Left renal cortex interstitium (tissue), 4 donors: ENCODE data around the gene GPN2. TPM values are rescaled to one million over a fixed set of nuclear protein-coding genes. Genes with fewer than 3 reads are reported as not detected.
"Not testable (repeated sequence)": the region's sequence is repeated elsewhere in the genome, so short reads cannot be mapped to it uniquely, and the experiment has no call there.

Source experiments
- DNase-seq, 4 donors: peaks; one replicate each; pipeline ENCODE4 v3.0.0-alpha.2; 2013; ENCODE audit warnings: low read depth in 4 of 4, low spot score in 2 of 4, missing footprints in 1 of 4
- polyA plus RNA-seq, 4 donors: library from polyadenylated mRNA; unstranded; fragments of 120-200 nt; gene quantifications; one replicate each; pipeline ENCODE4 v1.2.1, GENCODE V29; 2013; ENCODE audit not compliant: insufficient read length in 4 of 4

GPN2 gene
- polyA plus RNA-seq, 4 donors: 28.2 to 35.7 (median 33.7) TPM

DNA sequence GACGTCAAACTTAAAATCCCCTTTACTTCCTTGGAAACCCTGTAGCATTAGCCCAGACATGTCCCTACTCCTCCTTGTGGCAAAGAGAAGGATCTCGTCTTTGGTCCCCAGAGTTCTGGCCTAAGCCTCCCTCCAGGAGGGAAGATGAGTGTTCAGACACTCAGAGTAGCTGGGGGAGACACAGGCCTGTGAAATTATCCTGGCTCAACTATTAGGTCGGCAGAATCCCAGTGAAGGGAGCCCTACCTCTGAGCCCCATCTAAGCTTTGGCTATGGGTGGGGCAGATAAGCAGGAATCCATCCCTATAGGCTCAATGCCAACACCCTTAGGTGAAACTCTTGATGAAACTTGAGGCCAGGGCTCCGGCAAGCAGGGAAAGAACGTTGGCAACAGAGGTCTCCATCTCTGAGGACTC is 28.8 kb downstream of the GPN2 start:
- no peak for DNase-seq

- DNase-seq: no peak
Observed at GRCh38 chr1:26858891-26859640, 31.0 kb downstream of the GPN2 start.

DNA sequence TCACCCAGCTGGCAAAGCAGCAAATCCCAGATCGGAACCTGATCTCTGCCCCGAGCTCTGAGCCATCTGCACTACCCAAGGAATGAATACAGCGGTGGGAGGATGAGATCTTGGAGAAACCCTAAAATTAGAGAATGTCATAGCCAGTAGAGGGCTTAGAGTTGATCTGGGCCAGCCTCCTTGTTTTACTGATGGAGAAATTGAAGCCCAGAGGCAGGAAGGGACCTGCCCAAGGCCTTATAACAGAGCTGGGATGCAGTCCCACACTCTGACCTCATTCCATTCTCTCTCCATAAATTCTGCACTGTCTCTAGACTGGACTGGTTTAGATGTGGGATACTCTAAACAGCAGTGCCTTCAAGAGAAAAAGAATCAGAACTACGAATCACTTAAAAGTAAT is 31.9 kb downstream of the GPN2 start:
- DNase-seq: no peak

DNA sequence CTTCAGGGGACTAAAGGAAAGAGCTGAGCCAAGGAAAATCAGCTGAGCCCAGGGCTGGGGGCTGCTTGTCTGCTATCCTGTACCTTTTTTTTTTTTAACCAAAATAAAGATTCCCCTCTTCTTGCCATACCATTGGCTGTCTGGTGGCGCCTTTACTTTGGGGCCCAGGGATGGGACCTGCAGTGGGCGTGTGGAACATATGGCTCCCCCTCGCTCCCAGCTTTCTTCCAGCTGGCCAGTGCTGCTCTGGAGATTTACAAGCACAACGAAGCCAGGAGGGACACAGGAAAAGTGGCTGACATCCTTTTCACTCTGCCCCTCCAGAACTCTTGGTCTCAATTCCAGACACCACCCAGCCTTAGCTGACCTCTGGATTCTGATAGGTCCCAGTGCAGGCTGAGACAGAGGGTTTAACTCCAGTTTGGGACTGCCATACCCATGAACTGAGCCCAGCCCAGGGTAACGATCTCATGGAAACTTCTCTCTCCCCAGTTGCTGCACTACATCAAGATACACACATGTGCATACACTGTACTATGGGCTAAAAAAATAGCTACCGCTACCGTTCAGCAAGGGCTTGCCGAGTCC is 32.5 kb downstream of the GPN2 start:
- no peak for DNase-seq

GRCh38 chr1:26856604-26857469 is 33.2 kb downstream of the GPN2 start:
- no peak for DNase-seq

- no peak for DNase-seq
Observed at GRCh38 chr1:26856181-26856580, 33.9 kb downstream of the GPN2 start.

DNA sequence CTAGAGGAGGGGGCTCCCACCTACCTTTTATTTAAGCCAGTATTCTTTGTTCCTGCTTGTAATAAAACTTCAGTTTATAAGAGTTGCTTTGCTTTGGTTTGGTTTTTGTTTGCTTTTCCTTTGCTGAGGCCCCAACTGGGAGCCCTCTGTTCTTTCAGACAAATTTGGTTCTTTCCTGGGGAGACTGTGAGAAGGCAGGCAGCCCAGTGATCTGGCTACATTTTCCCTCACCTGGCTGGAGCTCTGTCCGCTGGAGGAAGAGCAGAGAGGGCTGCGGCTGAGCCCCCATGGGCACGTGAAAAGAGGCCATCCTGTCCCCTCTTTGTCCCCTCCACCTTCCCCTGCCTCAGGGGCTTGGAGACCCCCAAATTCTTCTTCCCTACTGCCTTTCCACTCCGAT is 34.4 kb downstream of the GPN2 start:
- no peak for DNase-seq

DNA sequence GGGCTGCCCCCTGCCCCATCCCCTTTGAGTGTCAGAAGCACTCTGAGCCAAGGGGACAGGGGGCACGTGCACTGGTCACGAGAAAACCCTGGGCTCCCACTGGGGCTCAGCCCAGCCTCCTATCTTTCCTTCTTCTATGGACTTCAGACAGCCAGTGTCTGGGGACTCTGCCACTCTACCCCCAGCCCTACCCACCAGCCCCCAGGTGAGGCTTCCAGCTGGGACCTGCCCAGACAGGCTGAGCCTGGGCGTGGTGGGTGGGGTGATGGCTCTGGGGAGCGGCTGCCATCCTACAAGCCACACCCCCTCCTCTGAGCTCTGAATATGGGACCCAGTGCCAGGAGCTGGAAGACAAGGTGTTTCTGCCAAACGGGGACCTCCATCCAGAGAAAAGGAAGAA is 35.2 kb downstream of the GPN2 start:
- no peak for DNase-seq

DNA sequence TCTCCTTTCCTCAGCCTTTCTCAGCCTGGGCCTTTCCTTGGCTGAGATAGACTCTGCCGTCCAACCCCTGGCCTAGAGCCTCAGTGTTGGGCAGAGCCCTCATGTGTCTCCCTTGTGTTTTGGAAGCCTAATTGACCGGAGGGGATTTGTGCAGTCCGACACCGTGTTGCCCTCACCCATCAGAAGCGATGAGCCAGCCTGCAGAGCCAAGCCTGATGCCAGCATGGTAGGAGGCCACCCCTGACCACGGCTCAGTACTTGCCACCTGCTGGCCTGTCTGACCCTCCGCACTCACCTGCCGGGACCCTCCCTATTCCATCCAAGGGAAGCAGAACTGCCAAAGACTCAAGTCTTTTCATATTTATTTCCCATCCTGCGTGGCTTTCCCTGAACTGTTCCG is 36.5 kb downstream of the GPN2 start:
- no peak for DNase-seq

DNA sequence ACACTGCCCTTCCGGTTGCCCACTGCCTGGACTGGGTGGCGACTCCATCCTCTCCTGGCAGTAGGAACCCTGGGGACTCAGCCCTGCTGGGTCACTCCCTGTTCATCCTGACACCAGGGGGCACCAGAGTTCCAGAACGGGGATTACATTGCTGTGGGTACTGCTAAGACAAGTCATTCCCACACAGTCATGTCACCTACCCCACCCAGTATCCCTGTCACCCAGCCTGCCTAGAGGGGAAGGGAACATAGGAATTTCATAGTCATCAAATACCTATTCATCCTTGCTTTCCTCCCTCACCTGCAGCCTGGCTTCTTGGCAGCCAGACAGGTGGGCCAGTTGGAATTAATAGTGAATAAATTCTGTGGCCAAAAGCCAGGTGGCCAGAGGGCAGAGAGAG is 36.9 kb downstream of the GPN2 start:
- peak in 1 of 4 donors; percentile 69 for DNase-seq

DNA sequence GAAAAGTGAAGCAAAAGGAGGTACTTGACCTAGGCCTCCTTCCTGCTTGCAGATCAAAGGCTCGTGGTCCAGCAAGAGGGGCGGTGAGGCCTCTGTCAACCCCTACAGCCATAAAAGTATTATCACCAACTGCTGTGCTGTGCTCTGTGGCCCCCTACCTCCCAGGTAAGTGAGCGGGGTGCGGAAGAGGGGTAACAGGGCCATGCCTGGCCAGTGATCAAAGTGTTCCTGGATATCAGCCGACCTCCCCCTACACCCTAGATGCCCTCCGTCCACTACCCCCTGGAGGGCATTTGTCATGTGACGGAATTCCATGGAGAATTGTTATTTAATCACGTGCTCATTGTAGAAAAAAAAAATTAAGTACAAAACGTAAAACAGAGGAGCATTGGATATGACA is 37.4 kb downstream of the GPN2 start:
- DNase-seq: no peak

GRCh38 chr1:26851106-26851684 is 38.9 kb downstream of the GPN2 start:
- DNase-seq: no peak

DNA sequence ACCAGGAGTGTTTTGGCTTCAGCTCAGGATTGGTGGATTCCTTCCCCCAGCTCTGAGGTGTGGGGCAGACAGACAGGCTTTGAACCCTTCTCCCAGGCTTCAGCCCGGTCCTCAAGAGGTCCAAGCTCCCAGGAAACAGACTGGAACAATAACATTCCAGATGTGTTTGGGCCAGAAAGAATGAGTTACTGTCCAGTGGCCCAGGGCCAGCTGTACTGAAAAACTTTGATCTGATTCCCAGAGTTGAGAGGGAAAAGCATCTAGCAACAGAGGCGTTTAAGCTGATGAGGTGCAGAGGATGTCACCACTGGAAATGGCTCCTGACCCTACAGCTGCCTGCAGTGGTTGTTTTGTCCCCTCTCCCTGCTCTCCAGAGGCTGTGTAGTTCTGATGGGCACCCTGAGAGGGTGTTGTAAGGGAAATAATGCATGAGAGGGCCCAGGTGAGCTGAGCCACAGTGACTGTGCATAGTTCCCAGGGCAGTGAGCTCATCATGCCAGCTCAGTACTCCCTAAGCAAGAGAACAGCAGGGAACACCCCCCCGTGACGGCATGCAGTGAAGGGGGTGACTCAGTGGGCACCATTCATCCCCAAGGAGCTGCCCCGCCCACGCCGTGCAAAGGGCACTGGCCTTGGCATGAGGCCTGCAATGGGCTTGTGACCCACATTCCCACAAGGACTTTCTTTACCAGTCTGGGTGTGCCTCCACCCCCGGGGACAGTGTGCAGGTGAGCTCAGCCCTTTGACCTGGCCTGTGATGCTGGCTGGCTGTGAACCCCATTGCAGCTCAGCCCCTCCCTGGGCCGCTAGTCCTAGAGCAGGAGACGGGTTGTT is 40.9 kb downstream of the GPN2 start:
- DNase-seq: no peak

GRCh38 chr1:26848499-26848898 is 41.6 kb downstream of the GPN2 start:
- no peak for DNase-seq

- DNase-seq: not testable (repeated sequence)
Observed at GRCh38 chr1:26847826-26848225, 42.3 kb downstream of the GPN2 start.

GRCh38 chr1:26844424-26845196 is 45.5 kb downstream of the GPN2 start:
- no peak for DNase-seq

GRCh38 chr1:26839779-26840178 is 50.3 kb downstream of the GPN2 start:
- no peak for DNase-seq

GRCh38 chr1:26839339-26839722 is 50.8 kb downstream of the GPN2 start:
- no peak for DNase-seq

DNA sequence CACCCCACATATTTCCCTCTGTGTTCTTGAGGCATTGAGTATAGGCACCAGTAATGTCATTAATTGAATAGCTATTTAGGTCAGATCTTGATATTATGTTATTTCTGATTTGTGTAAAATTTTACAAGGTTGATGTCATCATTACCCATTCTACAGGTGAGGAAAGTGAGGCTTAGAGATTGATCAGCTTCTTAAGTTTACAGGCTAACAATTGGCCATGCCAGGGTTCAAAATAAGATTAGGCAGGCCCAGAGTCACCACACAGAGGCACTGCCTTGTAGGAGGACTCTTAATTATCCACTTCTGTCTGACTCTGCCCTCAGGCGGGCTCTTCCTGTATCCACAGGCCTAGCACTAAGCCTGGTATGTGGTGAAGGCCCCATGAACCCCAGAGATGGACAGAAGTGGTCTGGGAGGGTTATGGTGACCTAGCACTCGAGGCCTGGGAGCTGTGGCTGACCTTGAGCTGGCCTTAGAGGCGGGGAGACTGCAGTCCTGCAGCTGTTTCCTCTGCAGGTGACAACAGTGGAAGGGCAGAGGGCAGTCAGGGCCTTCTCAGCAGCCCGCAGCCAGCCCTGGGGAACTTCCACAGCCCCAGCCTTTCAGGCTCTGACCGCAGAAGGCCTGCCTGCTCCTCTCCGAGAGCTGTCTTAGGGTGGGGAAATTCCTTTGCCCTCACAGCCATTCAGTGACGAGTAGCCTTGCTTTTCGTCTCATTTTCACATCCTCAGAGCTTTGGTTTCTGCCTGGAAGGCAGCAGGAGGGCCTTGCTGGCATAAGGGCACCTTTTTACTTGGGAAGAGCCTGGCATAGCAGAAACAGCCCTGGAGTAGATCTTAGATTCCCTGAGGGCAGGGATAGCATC is 51.4 kb downstream of the GPN2 start:
- DNase-seq: no peak
